SK-N-DZ (cell line): ENCODE measurements around the gene LPGAT1.
A peak's percentile ranks its signal among the peaks of the same experiment; 100 is the strongest.
"Not testable (repeated sequence)": the region's sequence is repeated elsewhere in the genome, so short reads cannot be mapped to it uniquely, and the experiment has no call there.

Experiments used
- DNase-seq: peaks from one replicate; pipeline ENCODE4 v3.0.0-alpha.2; 2015; ENCODE audit warnings: low spot score
- small RNA-seq, 2 experiments: library from RNA; depleted of rRNA; stranded (forward); fragments of <200 nt; gene quantifications; one replicate each; pipeline ENCODE3, GENCODE V24; 2014

LPGAT1 gene

GRCh38 chr1:211705467-211706091, 125.0 kb downstream of the LPGAT1 start:
- DNase-seq: no peak

GRCh38 chr1:211704543-211704942, 126.0 kb downstream of the LPGAT1 start:
- no peak for DNase-seq

- no peak for DNase-seq
These were observed 126.6 kb downstream of the LPGAT1 start for GRCh38 chr1:211703812-211704537.

- DNase-seq: no peak
These were observed 128.8 kb downstream of the LPGAT1 start for GRCh38 chr1:211701733-211702132.

- DNase-seq: no peak
These were observed 131.5 kb downstream of the LPGAT1 start for GRCh38 chr1:211699059-211699458.

GRCh38 chr1:211698161-211699026, 132.2 kb downstream of the LPGAT1 start:
- DNase-seq: peak; percentile 56

GRCh38 chr1:211697356-211697755, 133.2 kb downstream of the LPGAT1 start:
- no peak for DNase-seq

- peak; percentile 71 for DNase-seq
These were observed 135.3 kb downstream of the LPGAT1 start for GRCh38 chr1:211695135-211695816.

GRCh38 chr1:211693911-211694310, 136.7 kb downstream of the LPGAT1 start:
- not testable (repeated sequence) for DNase-seq

Small RNAs within 50 kb of the gene (small RNA-seq; reads per million reads assigned to genes)
- 0 reads per million in 2 experiments for gene RF00019
- 0 to 0.13 reads per million in 2 experiments for gene RN7SL344P
